Gastroesophageal sphincter (tissue), 3 donors: ENCODE results near the gene FOXO1.

ENCODE experiments used
- EP300 ChIP-seq: sonication (generic); formaldehyde crosslinking; IDR thresholded peaks from one replicate; pipeline ENCODE4 v1.6.1; 2017; ENCODE audit warnings: antibody characterized with exemption, mild to moderate bottlenecking
- POLR2A ChIP-seq, 2 donors: fragments of 450-650 bp; IDR thresholded peaks; one replicate each; pipeline ENCODE4 v1.6.1; 2017; ENCODE audit warnings: antibody characterized with exemption in 2 of 2, mild to moderate bottlenecking in 2 of 2, moderate library complexity in 1 of 2
- TF ChIP-seq, protein P1 (sequence below), 4 experiments: fragments of 200-600 bp in 2 of 4; fragments of 450-650 bp in 2 of 4; sonication (generic) in 1 of 4; IDR thresholded peaks; one replicate each; pipeline ENCODE4 v1.5.1; 2017 to 2019; ENCODE audit warnings: antibody characterized with exemption in 4 of 4, mild to moderate bottlenecking in 2 of 4, moderate library complexity in 2 of 4

DNA sequence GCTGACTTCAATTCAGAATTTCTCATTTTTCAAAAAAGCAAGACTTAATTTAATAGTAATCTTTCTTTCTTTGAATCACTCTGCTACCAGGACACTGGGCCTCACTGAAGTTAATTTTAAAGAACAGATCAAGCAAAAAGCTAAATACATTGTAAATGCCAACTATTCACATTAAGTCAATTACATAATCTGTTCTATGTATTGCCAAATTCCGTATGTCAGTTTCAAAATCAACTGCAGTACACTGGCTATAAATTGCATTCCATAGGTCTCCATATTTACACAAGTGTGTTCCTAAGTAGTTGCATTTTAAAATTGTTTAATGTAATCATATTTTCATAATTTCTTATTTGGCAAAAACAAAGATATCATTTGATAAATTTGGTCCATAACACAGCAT is 10.1 kb downstream of the FOXO1 start:
- TF ChIP-seq, protein P1, sequence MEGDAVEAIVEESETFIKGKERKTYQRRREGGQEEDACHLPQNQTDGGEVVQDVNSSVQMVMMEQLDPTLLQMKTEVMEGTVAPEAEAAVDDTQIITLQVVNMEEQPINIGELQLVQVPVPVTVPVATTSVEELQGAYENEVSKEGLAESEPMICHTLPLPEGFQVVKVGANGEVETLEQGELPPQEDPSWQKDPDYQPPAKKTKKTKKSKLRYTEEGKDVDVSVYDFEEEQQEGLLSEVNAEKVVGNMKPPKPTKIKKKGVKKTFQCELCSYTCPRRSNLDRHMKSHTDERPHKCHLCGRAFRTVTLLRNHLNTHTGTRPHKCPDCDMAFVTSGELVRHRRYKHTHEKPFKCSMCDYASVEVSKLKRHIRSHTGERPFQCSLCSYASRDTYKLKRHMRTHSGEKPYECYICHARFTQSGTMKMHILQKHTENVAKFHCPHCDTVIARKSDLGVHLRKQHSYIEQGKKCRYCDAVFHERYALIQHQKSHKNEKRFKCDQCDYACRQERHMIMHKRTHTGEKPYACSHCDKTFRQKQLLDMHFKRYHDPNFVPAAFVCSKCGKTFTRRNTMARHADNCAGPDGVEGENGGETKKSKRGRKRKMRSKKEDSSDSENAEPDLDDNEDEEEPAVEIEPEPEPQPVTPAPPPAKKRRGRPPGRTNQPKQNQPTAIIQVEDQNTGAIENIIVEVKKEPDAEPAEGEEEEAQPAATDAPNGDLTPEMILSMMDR (IDR thresholded peaks at IDR 0.05), result no peak
- no peak for TF ChIP-seq POLR2A (IDR thresholded peaks at IDR 0.05)
- TF ChIP-seq EP300, result no peak
